HepG2 (cell line): Measurements from ENCODE around the gene CMTM5. TPM values are rescaled to one million over a fixed set of nuclear protein-coding genes. Genes with fewer than 3 reads are reported as not detected.

Experiments
- ATAC-seq: fragments of 200-7000 bp; cut with Tn5 transposase; 3 replicates; pipeline ENCODE4 v1.9.1; 2020; ENCODE audit warnings: mild to moderate bottlenecking, moderate library complexity
- BruUV-seq: library from RNA; stranded (reverse); fragments of 400-500 nt; replicated peaks from 2 replicates; lab custom pipeline; 2021; lab: Mats Ljungman, UMichigan
- CTCF ChIA-PET: fragments of 300-600 bp; formaldehyde crosslinking; extraction: SDS; loops from one replicate; lab custom pipeline; 2021; ENCODE audit warnings: low total read pairs, inconsistent platforms, low intra/inter-chr PET ratio; lab: Yijun Ruan, JAX
- POLR2A ChIA-PET: fragments of 350-600 bp; sonication (Branson Sonifier 250); formaldehyde crosslinking; loops from one replicate; lab custom pipeline; 2020; ENCODE audit warnings: antibody characterized with exemption, inconsistent platforms; lab: Yijun Ruan, JAX
- DNase-seq: peaks from one replicate; pipeline ENCODE4 v3.0.0-alpha.2; 2015; ENCODE audit warnings: low spot score
- FAIRE-seq: peaks from 3 replicates; lab custom pipeline; 2011; peaks lifted over from hg19 to GRCh38; lab: Jason Lieb, UNC
- H2AFZ ChIP-seq: one replicate; pipeline ENCODE4 v1.6.1; 2011; ENCODE audit warnings: low read length, inconsistent platforms
- H3K27ac ChIP-seq: fragments of 300-600 bp; 3 replicates; pipeline ENCODE4 v1.8.0; 2011; ENCODE audit warnings: mixed run types, mild to moderate bottlenecking, mixed read lengths, low read length, inconsistent platforms; ENCODE audit not compliant: insufficient read depth; ENCODE audit errors: extremely low read length
- H3K27me3 ChIP-seq, 2 experiments: fragments of 200-600 bp in 1 of 2; 2 replicates in 1 of 2; 3 replicates in 1 of 2; pipeline versions ENCODE4 v1.6.0 to v1.8.0; 2011; ENCODE audit warnings: low read length in 2 of 2, mild to moderate bottlenecking in 2 of 2, moderate library complexity in 2 of 2, inconsistent platforms in 1 of 2; ENCODE audit not compliant: insufficient read depth in 2 of 2, control insufficient read depth in 1 of 2
- H3K36me3 ChIP-seq, 2 experiments: fragments of 200-600 bp in 1 of 2; replicated peaks in 1 of 2; 2 replicates in 1 of 2; 3 replicates in 1 of 2; pipeline versions ENCODE4 v1.5.1 to v1.8.0; 2011; ENCODE audit warnings: low read length in 2 of 2, inconsistent platforms in 1 of 2; ENCODE audit not compliant: insufficient read depth in 2 of 2, control insufficient read depth in 1 of 2
- H3K4me1 ChIP-seq: 2 replicates; pipeline ENCODE4 v1.5.1; 2012; ENCODE audit warnings: low read length, inconsistent platforms; ENCODE audit not compliant: insufficient read depth
- H3K4me2 ChIP-seq: 2 replicates; pipeline ENCODE4 v1.6.0; 2011; ENCODE audit warnings: low read depth, low read length, inconsistent platforms
- H3K4me3 ChIP-seq, 3 experiments: fragments of 200-600 bp in 1 of 3; sonication (generic), shearing (Covaris generic) in 1 of 3; replicated peaks in 1 of 3; 2 replicates each; pipeline ENCODE4 v1.5.1; 2011 to 2016; ENCODE audit warnings: low read length in 3 of 3, inconsistent platforms in 2 of 3, low read depth in 2 of 3, mild to moderate bottlenecking in 2 of 3, control low read depth in 1 of 3, mixed read lengths in 1 of 3; ENCODE audit not compliant: insufficient read depth in 1 of 3
- H3K79me2 ChIP-seq: one replicate; pipeline ENCODE4 v1.6.1; 2011; ENCODE audit warnings: low read length, inconsistent platforms; ENCODE audit not compliant: insufficient read depth
- H3K9ac ChIP-seq: 2 replicates; pipeline ENCODE4 v1.6.0; 2011; ENCODE audit warnings: mild to moderate bottlenecking, low read depth, low read length, inconsistent platforms; ENCODE audit not compliant: insufficient read depth
- H3K9me3 ChIP-seq: 2 replicates; pipeline ENCODE4 v1.5.1; 2012; ENCODE audit warnings: mild to moderate bottlenecking, low read length
- H4K20me1 ChIP-seq: 2 replicates; pipeline ENCODE4 v1.6.0; 2011; ENCODE audit warnings: inconsistent platforms, mild to moderate bottlenecking, low read length, moderate library complexity; ENCODE audit not compliant: insufficient read depth
- HDAC2 ChIP-seq: sonication (generic); formaldehyde crosslinking; IDR thresholded peaks from 2 replicates; pipeline ENCODE4 v1.4.0; 2020; ENCODE audit warnings: missing genetic modification reagents
- MBD4 ChIP-seq: IDR thresholded peaks from 2 replicates; pipeline ENCODE4 v1.6.1; 2012; ENCODE audit warnings: low read length, inconsistent platforms, borderline replicate concordance
- REXO4 ChIP-seq: sonication (generic); formaldehyde crosslinking; IDR thresholded peaks from 2 replicates; pipeline ENCODE4 v1.8.0; 2022; ENCODE audit warnings: missing genetic modification reagents, mild to moderate bottlenecking, borderline replicate concordance
- SNAPC5 ChIP-seq: sonication (generic); formaldehyde crosslinking; IDR thresholded peaks from 2 replicates; pipeline ENCODE4 v1.8.1; 2023; ENCODE audit warnings: mild to moderate bottlenecking, missing genetic modification reagents, borderline replicate concordance
- ZNF382 ChIP-seq: sonication (generic); formaldehyde crosslinking; IDR thresholded peaks from 2 replicates; pipeline ENCODE4 v1.5.0; 2020; ENCODE audit warnings: missing genetic modification reagents, mild to moderate bottlenecking, borderline replicate concordance
- ZNF383 ChIP-seq: sonication (generic); formaldehyde crosslinking; IDR thresholded peaks from 2 replicates; pipeline ENCODE4 v1.4.0; 2020; ENCODE audit warnings: missing genetic modification reagents, mild to moderate bottlenecking, borderline replicate concordance
- ZNF768 ChIP-seq: sonication (generic); formaldehyde crosslinking; IDR thresholded peaks from 2 replicates; pipeline ENCODE4 v1.4.0; 2020; ENCODE audit warnings: missing genetic modification reagents
- ZNF775 ChIP-seq: sonication (generic); formaldehyde crosslinking; IDR thresholded peaks from 2 replicates; pipeline ENCODE4 v1.4.0; 2020; ENCODE audit warnings: missing genetic modification reagents, mild to moderate bottlenecking, moderate library complexity, borderline replicate concordance
- ZUFSP ChIP-seq: sonication (generic); formaldehyde crosslinking; IDR thresholded peaks from 2 replicates; pipeline ENCODE4 v1.9.0; 2021; ENCODE audit warnings: missing genetic modification reagents, mild to moderate bottlenecking, borderline replicate concordance
- WGBS: methylation state at CpG from one replicate; pipeline ENCODE4 v1.1.6; 2017; ENCODE audit warnings: low lambda C conversion rate; 5-methylcytosine and 5-hydroxymethylcytosine counted together
- in situ Hi-C: cut with HindIII; loops from 2 replicates; pipeline ENCODE4 v1.10.0; 2017; ENCODE audit warnings: low pct_unique_long_range_greater_than_20kb; ENCODE audit not compliant: extremely low pct_ligation_motif_present
- intact Hi-C: fragments of 100-400 bp; cut with micrococcal nuclease; formaldehyde crosslinking; loops from one replicate; pipeline ENCODE4 v1.10.0; 2022; ENCODE audit not compliant: unreplicated experiment
- polyA plus RNA-seq, 8 experiments: library from polyadenylated mRNA; depleted of rRNA in 3 of 8; stranded (reverse) in 7 of 8; unstranded in 1 of 8; fragments of >200 nt; fragmentation: Illumina TruSeq in 4 of 8; extraction: Trizol in 4 of 8; gene quantifications; 2 replicates each; pipeline versions ENCODE4 v1.2.1 to v1.2.3, GENCODE V29; 2011 to 2016; ENCODE audit warnings: low read depth in 4 of 8, missing spikeins in 1 of 8, mixed read lengths in 1 of 8; ENCODE audit not compliant: insufficient read depth in 1 of 8
- total RNA-seq, 5 experiments: library from RNA; depleted of rRNA; stranded (reverse); fragments of >200 nt; fragmentation: Illumina TruSeq; extraction: Trizol; gene quantifications; 2 replicates each; pipeline ENCODE4 v1.2.3, GENCODE V29; 2016; ENCODE audit warnings: low read depth in 1 of 5
- TF ChIP-seq, protein P1 (sequence below): sonication (generic); formaldehyde crosslinking; IDR thresholded peaks from 2 replicates; pipeline ENCODE4 v1.4.0; 2020; ENCODE audit warnings: mild to moderate bottlenecking, missing genetic modification reagents

The CMTM5 gene
- total and polyA plus RNA-seq, 2 of the 13 experiments (the other 11 are each of a cell fraction or from before 2014, with no cell fraction given), result not detected

DNA sequence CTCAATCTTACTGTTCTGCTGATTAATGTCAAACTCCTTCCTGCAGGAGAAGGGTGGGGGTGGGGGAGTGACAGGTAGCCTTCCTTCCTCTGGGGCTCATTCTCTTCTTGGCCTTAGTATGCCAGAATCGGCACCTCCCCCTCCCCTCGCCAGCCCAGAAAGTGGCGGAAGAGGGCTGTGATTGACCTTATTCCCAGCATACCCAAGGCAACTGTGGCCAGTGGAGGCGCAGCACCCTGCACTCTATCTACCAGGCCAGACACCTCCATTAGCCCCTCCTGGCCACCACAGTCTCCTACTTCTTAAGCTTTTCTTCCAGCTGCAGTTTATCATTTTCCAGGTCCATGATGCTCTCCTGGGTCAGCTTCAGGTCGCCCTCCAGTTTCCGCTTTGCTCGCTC, 15.8 kb downstream of the CMTM5 start (continued):
- TF ChIP-seq, protein P1, sequence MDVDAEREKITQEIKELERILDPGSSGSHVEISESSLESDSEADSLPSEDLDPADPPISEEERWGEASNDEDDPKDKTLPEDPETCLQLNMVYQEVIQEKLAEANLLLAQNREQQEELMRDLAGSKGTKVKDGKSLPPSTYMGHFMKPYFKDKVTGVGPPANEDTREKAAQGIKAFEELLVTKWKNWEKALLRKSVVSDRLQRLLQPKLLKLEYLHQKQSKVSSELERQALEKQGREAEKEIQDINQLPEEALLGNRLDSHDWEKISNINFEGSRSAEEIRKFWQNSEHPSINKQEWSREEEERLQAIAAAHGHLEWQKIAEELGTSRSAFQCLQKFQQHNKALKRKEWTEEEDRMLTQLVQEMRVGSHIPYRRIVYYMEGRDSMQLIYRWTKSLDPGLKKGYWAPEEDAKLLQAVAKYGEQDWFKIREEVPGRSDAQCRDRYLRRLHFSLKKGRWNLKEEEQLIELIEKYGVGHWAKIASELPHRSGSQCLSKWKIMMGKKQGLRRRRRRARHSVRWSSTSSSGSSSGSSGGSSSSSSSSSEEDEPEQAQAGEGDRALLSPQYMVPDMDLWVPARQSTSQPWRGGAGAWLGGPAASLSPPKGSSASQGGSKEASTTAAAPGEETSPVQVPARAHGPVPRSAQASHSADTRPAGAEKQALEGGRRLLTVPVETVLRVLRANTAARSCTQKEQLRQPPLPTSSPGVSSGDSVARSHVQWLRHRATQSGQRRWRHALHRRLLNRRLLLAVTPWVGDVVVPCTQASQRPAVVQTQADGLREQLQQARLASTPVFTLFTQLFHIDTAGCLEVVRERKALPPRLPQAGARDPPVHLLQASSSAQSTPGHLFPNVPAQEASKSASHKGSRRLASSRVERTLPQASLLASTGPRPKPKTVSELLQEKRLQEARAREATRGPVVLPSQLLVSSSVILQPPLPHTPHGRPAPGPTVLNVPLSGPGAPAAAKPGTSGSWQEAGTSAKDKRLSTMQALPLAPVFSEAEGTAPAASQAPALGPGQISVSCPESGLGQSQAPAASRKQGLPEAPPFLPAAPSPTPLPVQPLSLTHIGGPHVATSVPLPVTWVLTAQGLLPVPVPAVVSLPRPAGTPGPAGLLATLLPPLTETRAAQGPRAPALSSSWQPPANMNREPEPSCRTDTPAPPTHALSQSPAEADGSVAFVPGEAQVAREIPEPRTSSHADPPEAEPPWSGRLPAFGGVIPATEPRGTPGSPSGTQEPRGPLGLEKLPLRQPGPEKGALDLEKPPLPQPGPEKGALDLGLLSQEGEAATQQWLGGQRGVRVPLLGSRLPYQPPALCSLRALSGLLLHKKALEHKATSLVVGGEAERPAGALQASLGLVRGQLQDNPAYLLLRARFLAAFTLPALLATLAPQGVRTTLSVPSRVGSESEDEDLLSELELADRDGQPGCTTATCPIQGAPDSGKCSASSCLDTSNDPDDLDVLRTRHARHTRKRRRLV (CRISPR knock-in tag), result no peak
- TF ChIP-seq MBD4 (no peak), HDAC2 (no peak), ZNF775 (CRISPR knock-in tag) (no peak), ZNF382 (CRISPR knock-in tag) (no peak)

DNA sequence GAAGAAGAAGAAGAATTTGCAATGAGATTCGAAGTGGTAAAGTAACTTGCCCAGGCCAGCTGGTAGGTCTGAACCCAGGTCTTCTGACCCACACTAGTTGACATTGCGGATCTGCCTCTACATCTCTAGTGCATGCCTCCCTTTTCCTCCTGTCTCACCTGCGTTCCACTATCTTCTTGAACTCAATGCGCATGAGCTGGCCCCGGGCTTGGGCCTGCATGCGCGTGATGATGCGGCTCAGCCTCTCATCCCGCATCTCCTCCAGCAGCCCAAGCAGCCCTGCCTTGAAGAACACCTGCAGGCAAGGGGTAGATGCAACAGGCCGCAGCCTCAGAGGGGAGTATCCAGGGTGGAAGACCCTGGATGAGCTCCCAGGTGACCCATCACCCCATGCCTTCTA, 19.3 kb downstream of the CMTM5 start:
- ChIA-PET POLR2A (no interaction called here), CTCF (no interaction called here)
- H3K9me3 ChIP-seq, result no peaks in the 10 kb centered on the region
- FAIRE-seq (no peak), ATAC-seq (no peak), DNase-seq (no peak)
- no peaks in the 10 kb centered on the region for H3K36me3 ChIP-seq
- H3K4me3 ChIP-seq, result no peak overlapping the region
- H3K79me2 ChIP-seq, result no peaks in the 10 kb centered on the region
- no peaks in the 10 kb centered on the region for H3K4me1 ChIP-seq
- H3K27me3 ChIP-seq, result peaks cover 22 to 78% of the 10 kb centered on the region in 2 experiments
- TF ChIP-seq SNAPC5 (CRISPR knock-in tag), result no peak
- TF ChIP-seq ZUFSP (CRISPR knock-in tag), result no peak
- no peak for TF ChIP-seq ZNF383 (CRISPR knock-in tag)
- TF ChIP-seq REXO4 (CRISPR knock-in tag), result no peak
- TF ChIP-seq ZNF768 (CRISPR knock-in tag), result peak; percentile 38; the same call in 1 of the 2 replicates
- in situ Hi-C loops, result no loop called here
- H3K27ac ChIP-seq, result no peak overlapping the region
- H4K20me1 ChIP-seq, result no peaks in the 10 kb centered on the region
- 47% methylated on average over 10 of the region's 10 CpGs for WGBS
- H3K4me2 ChIP-seq, result no peak overlapping the region
- H2AFZ ChIP-seq, result no peak overlapping the region
- no peak overlapping the region for H3K9ac ChIP-seq
- intact Hi-C loops, result no loop called here
- no TSS peak for BruUV-seq
